GM18498 (cell line): ENCODE measurements around the gene PIK3AP1.
"Not testable (repeated sequence)": the region's sequence is repeated elsewhere in the genome, so short reads cannot be mapped to it uniquely, and the experiment has no call there.

Experiments
- ATAC-seq: cut with Tn5 transposase; IDR thresholded peaks from one replicate; pipeline ENCODE4 v1.9.1; 2021; ENCODE audit warnings: mild to moderate bottlenecking, moderate library complexity; ENCODE audit not compliant: unreplicated experiment

The PIK3AP1 gene

GRCh38 chr10:96737307-96737902 is 17.1 kb upstream of the PIK3AP1 start:
- ATAC-seq: not testable (repeated sequence)

GRCh38 chr10:96724621-96725020 is 4.3 kb upstream of the PIK3AP1 start:
- no peak for ATAC-seq

- ATAC-seq: no peak
Observed at GRCh38 chr10:96721207-96721572, 876 bp upstream of the PIK3AP1 start.

- ATAC-seq: peak; percentile 62
Observed at GRCh38 chr10:96719850-96720421, 378 bp downstream of the PIK3AP1 start.

GRCh38 chr10:96719200-96719599 is 1.1 kb downstream of the PIK3AP1 start:
- ATAC-seq: no peak

GRCh38 chr10:96718304-96718990 is 1.9 kb downstream of the PIK3AP1 start:
- ATAC-seq: no peak

- no peak for ATAC-seq
Observed at GRCh38 chr10:96716390-96716789, 3.9 kb downstream of the PIK3AP1 start.

- ATAC-seq: no peak
Observed at GRCh38 chr10:96714746-96715255, 5.5 kb downstream of the PIK3AP1 start.

GRCh38 chr10:96714031-96714590 is 6.2 kb downstream of the PIK3AP1 start:
- no peak for ATAC-seq

- no peak for ATAC-seq
Observed at GRCh38 chr10:96712662-96713271, 7.5 kb downstream of the PIK3AP1 start.

- ATAC-seq: no peak
Observed at GRCh38 chr10:96711048-96711728, 9.1 kb downstream of the PIK3AP1 start.

GRCh38 chr10:96709525-96709924 is 10.8 kb downstream of the PIK3AP1 start:
- ATAC-seq: no peak

- ATAC-seq: no peak
Observed at GRCh38 chr10:96708996-96709395, 11.3 kb downstream of the PIK3AP1 start.

- ATAC-seq: no peak
Observed at GRCh38 chr10:96708456-96708855, 11.9 kb downstream of the PIK3AP1 start.

- ATAC-seq: no peak
Observed at GRCh38 chr10:96706331-96706853, 13.9 kb downstream of the PIK3AP1 start.

GRCh38 chr10:96705134-96705533 is 15.2 kb downstream of the PIK3AP1 start:
- ATAC-seq: no peak

- no peak for ATAC-seq
Observed at GRCh38 chr10:96704563-96704962, 15.8 kb downstream of the PIK3AP1 start.

- no peak for ATAC-seq
Observed at GRCh38 chr10:96703358-96703757, 17.0 kb downstream of the PIK3AP1 start.

GRCh38 chr10:96701265-96701664 is 19.0 kb downstream of the PIK3AP1 start:
- no peak for ATAC-seq

GRCh38 chr10:96700374-96701099 is 19.8 kb downstream of the PIK3AP1 start:
- ATAC-seq: peak; percentile 80
